Measurements from ENCODE around the gene TPM2. TPM values are rescaled to one million over a fixed set of nuclear protein-coding genes. Genes with fewer than 3 reads are reported as not detected.
A peak's percentile ranks its signal among the peaks of the same experiment; 100 is the strongest.

The TPM2 gene
- polyA plus RNA-seq, 1 experiment = 1,535 TPM

DNA sequence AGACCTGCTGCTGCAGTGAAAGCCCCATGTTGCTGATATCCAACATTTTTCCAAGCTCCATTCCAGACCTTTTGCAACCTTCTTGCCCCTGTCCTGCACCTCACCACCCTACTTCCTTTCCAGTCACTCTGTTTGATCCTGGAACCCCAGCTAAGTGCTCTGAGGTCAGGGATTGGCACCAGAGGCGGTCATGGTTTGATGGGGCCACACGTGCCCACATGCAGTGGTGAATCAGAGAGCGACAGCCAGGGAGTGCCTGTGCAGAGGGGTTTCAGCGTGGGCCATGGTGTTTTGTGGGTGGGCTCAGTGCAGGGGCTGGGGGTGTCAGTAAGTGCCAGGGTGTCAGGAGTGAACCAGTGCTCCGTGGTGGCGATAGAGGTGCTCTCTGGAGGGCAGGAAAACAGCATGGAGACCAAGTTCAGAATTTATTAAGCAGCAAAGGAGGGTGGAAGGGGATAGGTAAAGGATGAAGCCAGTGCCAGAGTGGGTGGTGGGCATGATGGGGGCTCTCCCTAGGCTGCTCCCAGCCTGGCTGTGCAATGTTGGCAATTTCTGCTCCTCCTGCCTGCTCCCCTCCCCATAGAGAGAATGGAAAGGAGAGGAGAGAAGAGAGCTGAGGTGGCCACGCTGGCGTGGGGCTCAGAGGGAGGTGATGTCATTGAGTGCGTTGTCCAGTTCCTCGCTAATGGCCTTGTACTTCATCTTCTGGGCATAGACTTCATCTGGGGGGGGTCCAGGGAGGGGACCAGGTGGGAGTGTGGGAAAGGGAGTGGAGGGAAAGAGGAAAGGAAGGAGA, 7.0 kb downstream of the TPM2 start:
- CTCF ChIA-PET = interaction anchor here (0.7 to 6.4 kb wide), 2 partner anchors 14 to 22 kb away, joined by 3 to 43 read pairs; no protein-coding TSS in a partner anchor

GRCh38 chr9:35682051-35682450, 7.7 kb downstream of the TPM2 start:
- peak overlapping the region; percentile 65 for H3K27ac ChIP-seq (ENCODE audit: low read depth, low read length)
- no peaks in the 10 kb centered on the region for H3K9me3 ChIP-seq (ENCODE audit: control insufficient read depth, insufficient read depth, low read length)
- H3K27me3 ChIP-seq (ENCODE audit: control insufficient read depth, insufficient read depth, low read length) = no peaks in the 10 kb centered on the region
- CTCF ChIA-PET = interaction anchor here (0.7 kb wide), 1 partner anchor 21 kb away, joined by 3 read pairs; no protein-coding TSS in a partner anchor
- TF ChIP-seq, protein P1, sequence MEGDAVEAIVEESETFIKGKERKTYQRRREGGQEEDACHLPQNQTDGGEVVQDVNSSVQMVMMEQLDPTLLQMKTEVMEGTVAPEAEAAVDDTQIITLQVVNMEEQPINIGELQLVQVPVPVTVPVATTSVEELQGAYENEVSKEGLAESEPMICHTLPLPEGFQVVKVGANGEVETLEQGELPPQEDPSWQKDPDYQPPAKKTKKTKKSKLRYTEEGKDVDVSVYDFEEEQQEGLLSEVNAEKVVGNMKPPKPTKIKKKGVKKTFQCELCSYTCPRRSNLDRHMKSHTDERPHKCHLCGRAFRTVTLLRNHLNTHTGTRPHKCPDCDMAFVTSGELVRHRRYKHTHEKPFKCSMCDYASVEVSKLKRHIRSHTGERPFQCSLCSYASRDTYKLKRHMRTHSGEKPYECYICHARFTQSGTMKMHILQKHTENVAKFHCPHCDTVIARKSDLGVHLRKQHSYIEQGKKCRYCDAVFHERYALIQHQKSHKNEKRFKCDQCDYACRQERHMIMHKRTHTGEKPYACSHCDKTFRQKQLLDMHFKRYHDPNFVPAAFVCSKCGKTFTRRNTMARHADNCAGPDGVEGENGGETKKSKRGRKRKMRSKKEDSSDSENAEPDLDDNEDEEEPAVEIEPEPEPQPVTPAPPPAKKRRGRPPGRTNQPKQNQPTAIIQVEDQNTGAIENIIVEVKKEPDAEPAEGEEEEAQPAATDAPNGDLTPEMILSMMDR (IDR thresholded peaks at IDR 0.05; ENCODE audit: low read depth, low read length) = no peak
- POLR2A ChIA-PET = interaction anchor here (1.1 to 3.8 kb wide), 4 partner anchors 17 to 50 kb away, joined by 3 to 28 read pairs (median 10); partner anchors contain the start of genes ARHGEF39, CCDC107, CREB3 and RMRP
- no peak for DNase-seq (ENCODE audit: low read depth, low spot score)
- H3K4me3 ChIP-seq (ENCODE audit: low read depth, low read length) = no peak overlapping the region

More for the DNA sequence above, 7.0 kb downstream of the TPM2 start:
- no peak for DNase-seq (ENCODE audit: low read depth, low spot score)
- Histone ChIP-seq H3K27me3 (ENCODE audit: control insufficient read depth, insufficient read depth, low read length) (no peaks in the 10 kb centered on the region), H3K27ac (ENCODE audit: low read depth, low read length) (peak overlapping the region; percentile 65), H3K4me3 (ENCODE audit: low read depth, low read length) (no peak overlapping the region), H3K9me3 (ENCODE audit: control insufficient read depth, insufficient read depth, low read length) (no peaks in the 10 kb centered on the region)
- POLR2A ChIA-PET = interaction anchor here (0.7 to 9.1 kb wide), 8 partner anchors 9 to 50 kb away, joined by 3 to 75 read pairs (median 4); partner anchors contain the start of genes ARHGEF39, CA9, CCDC107 and CREB3
- TF ChIP-seq, protein P1 (IDR thresholded peaks at IDR 0.05; ENCODE audit: low read depth, low read length) = no peak

- CTCF ChIA-PET = interaction anchor here (0.9 to 2.0 kb wide), 2 partner anchors 15 to 23 kb away, joined by 4 to 8 read pairs; partner anchors contain the start of genes CCDC107 and RMRP
- DNase-seq (ENCODE audit: low read depth, low spot score) = no peak
- peak overlapping the region; percentile 65 for H3K27ac ChIP-seq (ENCODE audit: low read depth, low read length)
- no peak overlapping the region for H3K4me3 ChIP-seq (ENCODE audit: low read depth, low read length)
- H3K9me3 ChIP-seq (ENCODE audit: control insufficient read depth, insufficient read depth, low read length) = no peaks in the 10 kb centered on the region
- POLR2A ChIA-PET = interaction anchor here (1.1 to 3.8 kb wide), 9 partner anchors 8 to 51 kb away, joined by 3 to 44 read pairs (median 11); partner anchors contain the start of genes ARHGEF39, CCDC107, CREB3 and RMRP
- TF ChIP-seq, protein P1 (IDR thresholded peaks at IDR 0.05; ENCODE audit: low read depth, low read length) = no peak
- H3K27me3 ChIP-seq (ENCODE audit: control insufficient read depth, insufficient read depth, low read length) = no peaks in the 10 kb centered on the region
Measured at GRCh38 chr9:35681341-35682002, 8.3 kb downstream of the TPM2 start.

- CTCF ChIA-PET = interaction anchor here (0.8 to 2.0 kb wide), 7 partner anchors 15 to 199 kb away, joined by 3 to 8 read pairs (median 3); partner anchors contain the start of genes ARHGEF39, CCDC107 and RMRP
- POLR2A ChIA-PET = interaction anchor here (1.1 to 3.8 kb wide), 10 partner anchors 9 to 72 kb away, joined by 3 to 44 read pairs (median 12); partner anchors contain the start of genes ARHGEF39, CCDC107, CREB3 and RMRP
- H3K4me3 ChIP-seq (ENCODE audit: low read depth, low read length) = no peak overlapping the region
- peak overlapping the region; percentile 52 for H3K27ac ChIP-seq (ENCODE audit: low read depth, low read length)
- no peaks in the 10 kb centered on the region for H3K27me3 ChIP-seq (ENCODE audit: control insufficient read depth, insufficient read depth, low read length)
- no peak for DNase-seq (ENCODE audit: low read depth, low spot score)
- H3K9me3 ChIP-seq (ENCODE audit: control insufficient read depth, insufficient read depth, low read length) = no peaks in the 10 kb centered on the region; the same call in 1 of the 2 replicates
- TF ChIP-seq, protein P1 (IDR thresholded peaks at IDR 0.05; ENCODE audit: low read depth, low read length) = no peak
Measured at GRCh38 chr9:35680331-35681105, 9.2 kb downstream of the TPM2 start.
